Measurements from ENCODE around the gene CD300LF. TPM values are rescaled to one million over a fixed set of nuclear protein-coding genes. Genes with fewer than 3 reads are reported as not detected.
A peak's percentile ranks its signal among the peaks of the same experiment; 100 is the strongest.

The CD300LF gene
- total RNA-seq, 2 donors from 2014 or later, result 0.82 to 2.0 TPM

- ATAC-seq, result peak; percentile 35
- no peak for DNase-seq
- intact Hi-C loops (cut with DNase I, micrococcal nuclease), result no loop called here
Observed at GRCh38 chr17:74677558-74678466, 34.9 kb downstream of the CD300LF start.

GRCh38 chr17:74671031-74671771 is 41.5 kb downstream of the CD300LF start:
- ATAC-seq, result peak; percentile 86
- peak; percentile 55 to 78 for DNase-seq
- intact Hi-C loops (cut with DNase I, micrococcal nuclease), result no loop called here

- ATAC-seq (no peak), DNase-seq (no peak)
- intact Hi-C loops (cut with DNase I, micrococcal nuclease), result no loop called here
Observed at GRCh38 chr17:74670329-74670728, 42.4 kb downstream of the CD300LF start.

- intact Hi-C loops (cut with DNase I, micrococcal nuclease), result no loop called here
- DNase-seq (no peak), ATAC-seq (no peak)
Observed at GRCh38 chr17:74663561-74663960, 49.2 kb downstream of the CD300LF start.

GRCh38 chr17:74659889-74660288 is 52.8 kb downstream of the CD300LF start:
- DNase-seq (no peak), ATAC-seq (no peak)
- intact Hi-C loops (cut with DNase I, micrococcal nuclease), result no loop called here

GRCh38 chr17:74658620-74659019 is 54.1 kb downstream of the CD300LF start:
- intact Hi-C loops (cut with DNase I, micrococcal nuclease), result no loop called here
- ATAC-seq (no peak), DNase-seq (no peak)

- DNase-seq, result no peak
- intact Hi-C loops (cut with DNase I, micrococcal nuclease), result no loop called here
- no peak for ATAC-seq
Observed at GRCh38 chr17:74654742-74655141, 58.0 kb downstream of the CD300LF start.

- no peak for DNase-seq
- intact Hi-C loops (cut with DNase I, micrococcal nuclease), result no loop called here
- ATAC-seq, result no peak
Observed at GRCh38 chr17:74652020-74652419, 60.7 kb downstream of the CD300LF start.

- intact Hi-C loops (cut with DNase I, micrococcal nuclease), result no loop called here
- ATAC-seq, result no peak
- no peak for DNase-seq
Observed at GRCh38 chr17:74649909-74650308, 62.8 kb downstream of the CD300LF start.

GRCh38 chr17:74647871-74648672 is 64.7 kb downstream of the CD300LF start:
- DNase-seq (no peak), ATAC-seq (no peak)
- intact Hi-C loops (cut with DNase I, micrococcal nuclease), result no loop called here

- intact Hi-C loops (cut with DNase I, micrococcal nuclease), result no loop called here
- DNase-seq (no peak), ATAC-seq (no peak)
Observed at GRCh38 chr17:74646231-74646630, 66.5 kb downstream of the CD300LF start.

- ATAC-seq (no peak), DNase-seq (no peak)
- intact Hi-C loops (cut with DNase I, micrococcal nuclease), result no loop called here
Observed at GRCh38 chr17:74645010-74645409, 67.7 kb downstream of the CD300LF start.

- ATAC-seq, result no peak
- no peak for DNase-seq
- intact Hi-C loops (cut with DNase I, micrococcal nuclease), result no loop called here
Observed at GRCh38 chr17:74644419-74644818, 68.3 kb downstream of the CD300LF start.

Small RNAs within 50 kb of the gene (microRNA-seq; reads per million reads assigned to microRNA genes)
- 57.6 to 62.6 reads per million in 2 donors for gene MIR3615

Other genes starting within 250 kb of the CD300LF start
- 1 to 10 TPM; 1.8 to 7.9 TPM for gene CD300A, start 246.3 kb downstream of the CD300LF start, total RNA-seq
- under 1 TPM; 0.12 to 0.25 TPM for gene CD300LB, start 181.4 kb downstream of the CD300LF start, total RNA-seq
- gene CD300C, start 166.8 kb downstream of the CD300LF start, total RNA-seq, result 1 to 10 TPM in 1 of 2 donors, under 1 TPM in 1; 0.24 to 1.1 TPM
- not detected for gene CD300H, start 145.4 kb downstream of the CD300LF start, total RNA-seq
- gene CD300LD, start 120.6 kb downstream of the CD300LF start, total RNA-seq, result not detected
- gene CD300E, start 89.2 kb downstream of the CD300LF start, total RNA-seq, result under 1 TPM in 1 of 2 donors, not detected in 1; 0.39 TPM
- 10 to 100 TPM in 1 of 2 donors, 1 to 10 TPM in 1; 7.6 to 14.2 TPM for gene RAB37, start 24.3 kb upstream of the CD300LF start, total RNA-seq
- 100 to 1,000 TPM; 186 to 256 TPM for gene NHERF1, start 35.7 kb upstream of the CD300LF start, total RNA-seq
- 10 to 100 TPM; 30.7 to 42.8 TPM for gene NAT9, start 63.4 kb upstream of the CD300LF start, total RNA-seq
- under 1 TPM; 0.09 to 0.45 TPM for gene GRIN2C, start 147.0 kb upstream of the CD300LF start, total RNA-seq
- 10 to 100 TPM; 13.0 to 17.0 TPM for gene FDXR, start 160.1 kb upstream of the CD300LF start, total RNA-seq
- 1 to 10 TPM; 1.1 to 6.4 TPM for gene FADS6, start 180.7 kb upstream of the CD300LF start, total RNA-seq
- gene USH1G, start 210.3 kb upstream of the CD300LF start, total RNA-seq, result under 1 TPM in 1 of 2 donors, not detected in 1; 0.31 TPM
- 10 to 100 TPM; 52.3 to 70.3 TPM for gene OTOP2, start 211.3 kb upstream of the CD300LF start, total RNA-seq
- gene OTOP3, start 223.0 kb upstream of the CD300LF start, total RNA-seq, result 1 to 10 TPM; 1.4 to 2.4 TPM

All from left colon (tissue), 2 donors.